Measurements from ENCODE around the gene LYRM9.
"Not testable (repeated sequence)": the region's sequence is repeated elsewhere in the genome, so short reads cannot be mapped to it uniquely, and the experiment has no call there.

GRCh38 chr17:27840406-27840678 is 52.8 kb downstream of the LYRM9 start:
- TF ChIP-seq EZH2 (IDR thresholded peaks at IDR 0.05; ENCODE audit: insufficient read depth, low read length); CTCF (IDR thresholded peaks at IDR 0.05; ENCODE audit: insufficient read depth, low read depth, low read length): not testable (repeated sequence)
